Measurements from ENCODE around the gene SERPINI1.

Gene SERPINI1

GRCh38 chr3:167735233-167736138, at the start of gene SERPINI1:
Gene SERPINI1 (plus strand): TSS chr3:167735721. CDS start chr3:167789129, 53,408 bp downstream.
- peak in 1 of 2 donors; percentile 73 for DNase-seq (ENCODE audit: low read depth in 1 of 2, low spot score in 1 of 2)

- peak in 1 of 2 donors; percentile 41 for DNase-seq (ENCODE audit: low read depth in 1 of 2, low spot score in 1 of 2)
Measured at GRCh38 chr3:167691366-167691765, 44.2 kb upstream of the SERPINI1 start.

- no peak for DNase-seq (ENCODE audit: low read depth in 1 of 2, low spot score in 1 of 2)
Measured at GRCh38 chr3:167694121-167694520, 41.4 kb upstream of the SERPINI1 start.

GRCh38 chr3:167700046-167700445, 35.5 kb upstream of the SERPINI1 start:
- no peak for DNase-seq (ENCODE audit: low read depth in 1 of 2, low spot score in 1 of 2)

- no peak for DNase-seq (ENCODE audit: low read depth in 1 of 2, low spot score in 1 of 2)
Measured at GRCh38 chr3:167700926-167701325, 34.6 kb upstream of the SERPINI1 start.

- no peak for DNase-seq (ENCODE audit: low read depth in 1 of 2, low spot score in 1 of 2)
Measured at GRCh38 chr3:167705840-167706239, 29.7 kb upstream of the SERPINI1 start.

GRCh38 chr3:167709690-167710089, 25.8 kb upstream of the SERPINI1 start:
- DNase-seq (ENCODE audit: low read depth in 1 of 2, low spot score in 1 of 2): no peak

GRCh38 chr3:167710552-167710951, 25.0 kb upstream of the SERPINI1 start:
- no peak for DNase-seq (ENCODE audit: low read depth in 1 of 2, low spot score in 1 of 2)

GRCh38 chr3:167711439-167711838, 24.1 kb upstream of the SERPINI1 start:
- DNase-seq (ENCODE audit: low read depth in 1 of 2, low spot score in 1 of 2): no peak

GRCh38 chr3:167712445-167712844, 23.1 kb upstream of the SERPINI1 start:
- no peak for DNase-seq (ENCODE audit: low read depth in 1 of 2, low spot score in 1 of 2)

- DNase-seq (ENCODE audit: low read depth in 1 of 2, low spot score in 1 of 2): no peak
Measured at GRCh38 chr3:167714871-167715270, 20.6 kb upstream of the SERPINI1 start.

GRCh38 chr3:167716920-167717319, 18.6 kb upstream of the SERPINI1 start:
- no peak for DNase-seq (ENCODE audit: low read depth in 1 of 2, low spot score in 1 of 2)

GRCh38 chr3:167718582-167718981, 16.9 kb upstream of the SERPINI1 start:
- DNase-seq (ENCODE audit: low read depth in 1 of 2, low spot score in 1 of 2): no peak

- DNase-seq (ENCODE audit: low read depth in 1 of 2, low spot score in 1 of 2): no peak
Measured at GRCh38 chr3:167723025-167723512, 12.5 kb upstream of the SERPINI1 start.

- no peak for DNase-seq (ENCODE audit: low read depth in 1 of 2, low spot score in 1 of 2)
Measured at GRCh38 chr3:167723872-167724271, 11.6 kb upstream of the SERPINI1 start.

GRCh38 chr3:167728176-167728575, 7.3 kb upstream of the SERPINI1 start:
- DNase-seq (ENCODE audit: low read depth in 1 of 2, low spot score in 1 of 2): no peak

- DNase-seq (ENCODE audit: low read depth in 1 of 2, low spot score in 1 of 2): no peak
Measured at GRCh38 chr3:167728632-167729323, 6.7 kb upstream of the SERPINI1 start.

GRCh38 chr3:167729591-167729990, 5.9 kb upstream of the SERPINI1 start:
- DNase-seq (ENCODE audit: low read depth in 1 of 2, low spot score in 1 of 2): no peak

- DNase-seq (ENCODE audit: low read depth in 1 of 2, low spot score in 1 of 2): no peak
Measured at GRCh38 chr3:167731393-167731792, 4.1 kb upstream of the SERPINI1 start.

- no peak for DNase-seq (ENCODE audit: low read depth in 1 of 2, low spot score in 1 of 2)
Measured at GRCh38 chr3:167732313-167733065, 3.0 kb upstream of the SERPINI1 start.

- no peak for DNase-seq (ENCODE audit: low read depth in 1 of 2, low spot score in 1 of 2)
Measured at GRCh38 chr3:167733961-167734497, 1.5 kb upstream of the SERPINI1 start.

All from activated CD4-positive, alpha-beta T cell treated with anti-CD3 and anti-CD28 coated beads, Interleukin-2, amount 50 U/mL, for 24 hours (primary cell).